Activated T-helper 1 cell treated with anti-CD3 and anti-CD28 coated beads, Interleukin-12 subunit alpha, Interleukin-12 subunit beta, Interleukin-2, Interleukin-4 antibody, amounts not matched to agents 30 ng/mL and 10 ng/mL and 1 ng/mL, durations not matched to agents 14 hours and 24 hours and 36 hours (primary cell): ENCODE measurements around the gene MAP3K4. TPM values are rescaled to one million over a fixed set of nuclear protein-coding genes. Genes with fewer than 3 reads are reported as not detected.

ENCODE experiments used
- DNase-seq: peaks from one replicate; pipeline ENCODE4 v3.0.0; 2021; ENCODE audit warnings: low spot score
- H3K27ac Mint-ChIP-seq: one replicate; pipeline ENCODE4 v1.8.0; 2021; ENCODE audit warnings: mild to moderate bottlenecking, mixed read lengths
- H3K27me3 Mint-ChIP-seq: one replicate; pipeline ENCODE4 v1.8.0; 2022; ENCODE audit warnings: mild to moderate bottlenecking, moderate library complexity, mixed read lengths; ENCODE audit not compliant: insufficient read depth
- H3K36me3 Mint-ChIP-seq: one replicate; pipeline ENCODE4 v1.8.0; 2021; ENCODE audit warnings: low read depth, mixed read lengths
- H3K4me1 Mint-ChIP-seq: one replicate; pipeline ENCODE4 v1.8.0; 2021; ENCODE audit warnings: low read depth, mixed read lengths
- H3K4me3 Mint-ChIP-seq: one replicate; pipeline ENCODE4 v1.8.0; 2021; ENCODE audit warnings: mild to moderate bottlenecking, moderate library complexity, mixed read lengths
- H3K9me3 Mint-ChIP-seq: one replicate; pipeline ENCODE4 v1.8.0; 2021; ENCODE audit warnings: mixed read lengths
- intact Hi-C: fragments of 100-400 bp; cut with micrococcal nuclease; formaldehyde crosslinking; loops from one replicate; pipeline ENCODE4 v1.15.1; 2024
- total RNA-seq: library from RNA; stranded (reverse); gene quantifications from 2 replicates; pipeline ENCODE4 v1.2.3, GENCODE V29; 2022

The MAP3K4 gene
- total RNA-seq, 1 donor from 2014 or later: 47.0 TPM

GRCh38 chr6:161038229-161039031, 46.9 kb downstream of the MAP3K4 start:
- Mint-ChIP-seq H3K27ac (no peak overlapping the region), H3K27me3 (no peaks in the 10 kb centered on the region), H3K9me3 (no peaks in the 10 kb centered on the region), H3K36me3 (peaks cover 14% of the 10 kb centered on the region), H3K4me1 (peaks cover 5% of the 10 kb centered on the region), H3K4me3 (no peak overlapping the region)
- intact Hi-C loops: no loop called here
- DNase-seq: no peak

GRCh38 chr6:161041274-161041673, 49.7 kb downstream of the MAP3K4 start:
- no peak for DNase-seq
- Mint-ChIP-seq H3K27ac (no peak overlapping the region), H3K4me3 (no peak overlapping the region), H3K9me3 (no peaks in the 10 kb centered on the region), H3K4me1 (peaks cover 5% of the 10 kb centered on the region), H3K27me3 (no peaks in the 10 kb centered on the region), H3K36me3 (peaks cover 11% of the 10 kb centered on the region)
- intact Hi-C loops: no loop called here

- Mint-ChIP-seq H3K4me3 (no peak overlapping the region), H3K4me1 (no peaks in the 10 kb centered on the region)
Observed at GRCh38 chr6:161044335-161044734, 52.8 kb downstream of the MAP3K4 start.

GRCh38 chr6:161048641-161049040, 57.1 kb downstream of the MAP3K4 start:
- intact Hi-C loops: no loop called here
- H3K9me3 Mint-ChIP-seq: no peaks in the 10 kb centered on the region
- peaks cover 13% of the 10 kb centered on the region for H3K36me3 Mint-ChIP-seq
- H3K4me1 Mint-ChIP-seq: peaks cover 10% of the 10 kb centered on the region
- no peak for DNase-seq
- no peaks in the 10 kb centered on the region for H3K27me3 Mint-ChIP-seq
- H3K27ac Mint-ChIP-seq: no peak overlapping the region
- H3K4me3 Mint-ChIP-seq: no peak overlapping the region

More at GRCh38 chr6:161044335-161044734, 52.8 kb downstream of the MAP3K4 start:
- no peak overlapping the region for H3K27ac Mint-ChIP-seq
- H3K9me3 Mint-ChIP-seq: no peaks in the 10 kb centered on the region
- intact Hi-C loops: no loop called here
- no peak for DNase-seq
- H3K27me3 Mint-ChIP-seq: no peaks in the 10 kb centered on the region
- H3K36me3 Mint-ChIP-seq: peaks cover 9% of the 10 kb centered on the region

- Mint-ChIP-seq H3K4me3 (no peak overlapping the region), H3K27me3 (no peaks in the 10 kb centered on the region), H3K9me3 (no peaks in the 10 kb centered on the region), H3K27ac (no peak overlapping the region), H3K4me1 (peaks cover 10% of the 10 kb centered on the region), H3K36me3 (peaks cover 10% of the 10 kb centered on the region)
- intact Hi-C loops: no loop called here
- no peak for DNase-seq
Observed at GRCh38 chr6:161050134-161050765, 58.7 kb downstream of the MAP3K4 start.

- Mint-ChIP-seq H3K27ac (no peak overlapping the region), H3K27me3 (no peaks in the 10 kb centered on the region), H3K9me3 (no peaks in the 10 kb centered on the region), H3K4me1 (peaks cover 16% of the 10 kb centered on the region), H3K36me3 (peaks cover 19% of the 10 kb centered on the region), H3K4me3 (no peak overlapping the region)
- intact Hi-C loops: no loop called here
- no peak for DNase-seq
Observed at GRCh38 chr6:161053103-161053502, 61.5 kb downstream of the MAP3K4 start.

GRCh38 chr6:161054876-161055275, 63.3 kb downstream of the MAP3K4 start:
- no peak overlapping the region for H3K4me3 Mint-ChIP-seq
- H3K27ac Mint-ChIP-seq: no peak overlapping the region
- no peaks in the 10 kb centered on the region for H3K27me3 Mint-ChIP-seq
- H3K4me1 Mint-ChIP-seq: peaks cover 15% of the 10 kb centered on the region
- no peak for DNase-seq
- H3K9me3 Mint-ChIP-seq: no peaks in the 10 kb centered on the region
- intact Hi-C loops: no loop called here
- peaks cover 16% of the 10 kb centered on the region for H3K36me3 Mint-ChIP-seq

- H3K27me3 Mint-ChIP-seq: no peaks in the 10 kb centered on the region
- intact Hi-C loops: no loop called here
- H3K36me3 Mint-ChIP-seq: peaks cover 18% of the 10 kb centered on the region
- no peaks in the 10 kb centered on the region for H3K9me3 Mint-ChIP-seq
- H3K4me3 Mint-ChIP-seq: no peak overlapping the region
- no peak overlapping the region for H3K27ac Mint-ChIP-seq
- peaks cover 7% of the 10 kb centered on the region for H3K4me1 Mint-ChIP-seq
- no peak for DNase-seq
Observed at GRCh38 chr6:161056451-161056850, 64.9 kb downstream of the MAP3K4 start.

GRCh38 chr6:161057103-161058091, 65.8 kb downstream of the MAP3K4 start:
- H3K4me3 Mint-ChIP-seq: no peak overlapping the region
- DNase-seq: no peak
- no peak overlapping the region for H3K27ac Mint-ChIP-seq
- no peaks in the 10 kb centered on the region for H3K27me3 Mint-ChIP-seq
- H3K36me3 Mint-ChIP-seq: peaks cover 14% of the 10 kb centered on the region
- intact Hi-C loops: no loop called here
- no peaks in the 10 kb centered on the region for H3K9me3 Mint-ChIP-seq
- H3K4me1 Mint-ChIP-seq: peaks cover 7% of the 10 kb centered on the region

GRCh38 chr6:161058741-161059140, 67.2 kb downstream of the MAP3K4 start:
- Mint-ChIP-seq H3K4me3 (no peak overlapping the region), H3K27ac (no peak overlapping the region)
- intact Hi-C loops: no loop called here

GRCh38 chr6:161061576-161061975, 70.0 kb downstream of the MAP3K4 start:
- no peak overlapping the region for H3K27ac Mint-ChIP-seq
- no peaks in the 10 kb centered on the region for H3K4me1 Mint-ChIP-seq
- no peak overlapping the region for H3K4me3 Mint-ChIP-seq
- intact Hi-C loops: no loop called here
- no peaks in the 10 kb centered on the region for H3K9me3 Mint-ChIP-seq
- peaks cover 13% of the 10 kb centered on the region for H3K36me3 Mint-ChIP-seq
- no peaks in the 10 kb centered on the region for H3K27me3 Mint-ChIP-seq
- DNase-seq: no peak

More at GRCh38 chr6:161058741-161059140, 67.2 kb downstream of the MAP3K4 start:
- peaks cover 15% of the 10 kb centered on the region for H3K36me3 Mint-ChIP-seq
- no peaks in the 10 kb centered on the region for H3K27me3 Mint-ChIP-seq
- no peaks in the 10 kb centered on the region for H3K9me3 Mint-ChIP-seq
- no peak for DNase-seq
- H3K4me1 Mint-ChIP-seq: peaks cover 7% of the 10 kb centered on the region

- H3K36me3 Mint-ChIP-seq: peaks cover 8% of the 10 kb centered on the region
- no peaks in the 10 kb centered on the region for H3K27me3 Mint-ChIP-seq
- H3K4me3 Mint-ChIP-seq: no peak overlapping the region
- no peak overlapping the region for H3K27ac Mint-ChIP-seq
- H3K9me3 Mint-ChIP-seq: no peaks in the 10 kb centered on the region
- no peak for DNase-seq
- H3K4me1 Mint-ChIP-seq: no peaks in the 10 kb centered on the region
- intact Hi-C loops: no loop called here
Observed at GRCh38 chr6:161064915-161065314, 73.3 kb downstream of the MAP3K4 start.
